C4-2B (cell line): ENCODE measurements around the gene ADGRV1.

Experiments
- CTCF ChIP-seq: fragments of 450-650 bp; conservative IDR thresholded peaks from 2 replicates; pipeline ENCODE4 v1.5.1; 2017; ENCODE audit warnings: mild to moderate bottlenecking
- ZFX ChIP-seq: fragments of 450-650 bp; IDR thresholded peaks from 2 replicates; pipeline ENCODE4 v1.6.1; 2017

GRCh38 chr5:90967443-90967842 lies 408.8 kb downstream of the ADGRV1 start:
- TF ChIP-seq CTCF (no peak), ZFX (no peak)
